Endodermal cell (in vitro differentiated cells): Measurements from ENCODE around the gene NPIPB8. TPM values are rescaled to one million over a fixed set of nuclear protein-coding genes. Genes with fewer than 3 reads are reported as not detected.
"Not testable (repeated sequence)": the region's sequence is repeated elsewhere in the genome, so short reads cannot be mapped to it uniquely, and the experiment has no call there.

ENCODE experiments used
- DNase-seq: peaks from one replicate; pipeline ENCODE4 v3.0.0-alpha.2; 2017
- H3K27ac ChIP-seq: 2 replicates; pipeline ENCODE4 v1.5.1; 2013; ENCODE audit warnings: mild to moderate bottlenecking, low read depth, low read length, moderate library complexity
- H3K27me3 ChIP-seq: 2 replicates; pipeline ENCODE4 v1.6.1; 2013; ENCODE audit warnings: mild to moderate bottlenecking, low read length, moderate library complexity; ENCODE audit not compliant: insufficient read depth, control insufficient read depth, poor library complexity, severe bottlenecking
- H3K36me3 ChIP-seq: 2 replicates; pipeline ENCODE4 v1.7.0; 2013; ENCODE audit warnings: mild to moderate bottlenecking, low read length, moderate library complexity; ENCODE audit not compliant: control insufficient read depth, insufficient read depth
- H3K4me1 ChIP-seq: one replicate; pipeline ENCODE4 v1.7.0; 2013; ENCODE audit warnings: low read length; ENCODE audit not compliant: control insufficient read depth, insufficient read depth
- H3K4me3 ChIP-seq: 2 replicates; pipeline ENCODE4 v1.5.1; 2013; ENCODE audit warnings: mild to moderate bottlenecking, low read length, moderate library complexity
- H3K9ac ChIP-seq: 2 replicates; pipeline ENCODE4 v1.6.1; 2013; ENCODE audit warnings: mild to moderate bottlenecking, low read length, moderate library complexity; ENCODE audit not compliant: poor library complexity, severe bottlenecking; ENCODE audit errors: extremely low read depth
- H3K9me3 ChIP-seq: 2 replicates; pipeline ENCODE4 v1.6.1; 2013; ENCODE audit warnings: mild to moderate bottlenecking, low read length, moderate library complexity; ENCODE audit not compliant: control insufficient read depth
- H3K27ac Mint-ChIP-seq: 2 replicates; pipeline ENCODE4 v1.8.0; 2020; ENCODE audit warnings: mixed read lengths
- H3K27me3 Mint-ChIP-seq: 2 replicates; pipeline ENCODE4 v1.8.0; 2021; ENCODE audit warnings: mild to moderate bottlenecking, mixed read lengths; ENCODE audit not compliant: insufficient read depth
- H3K36me3 Mint-ChIP-seq: 2 replicates; pipeline ENCODE4 v1.8.0; 2020; ENCODE audit warnings: low read depth, mixed read lengths
- H3K4me1 Mint-ChIP-seq: 2 replicates; pipeline ENCODE4 v1.8.0; 2020; ENCODE audit warnings: mixed read lengths
- H3K4me3 Mint-ChIP-seq: 2 replicates; pipeline ENCODE4 v1.8.0; 2020; ENCODE audit warnings: mild to moderate bottlenecking, moderate library complexity, mixed read lengths
- H3K9me3 Mint-ChIP-seq: 2 replicates; pipeline ENCODE4 v1.8.0; 2020; ENCODE audit warnings: mild to moderate bottlenecking, mixed read lengths
- CTCF ChIP-seq: fragments of 200-600 bp; sonication (generic); conservative IDR thresholded peaks from 2 replicates; pipeline ENCODE4 v1.5.0; 2021; ENCODE audit warnings: antibody characterized with exemption, mild to moderate bottlenecking
- WGBS, 2 experiments: methylation state at CpG; one replicate each; pipeline versions ENCODE4 v1.1.5 to v1.1.7; 2013; ENCODE audit warnings: missing lambda C conversion rate in 2 of 2, mixed read lengths in 1 of 2; ENCODE audit not compliant: insufficient coverage in 1 of 2, insufficient read length in 1 of 2; 5-methylcytosine and 5-hydroxymethylcytosine counted together
- total RNA-seq, 2 donors: library from RNA; stranded (reverse); fragmentation: NEBNext Ultra II Directional in 1 of 2; extraction: Animal tissue kit (Norgen Biotek cat#: 25700) in 1 of 2; gene quantifications; 2 replicates in 1 of 2; 3 replicates in 1 of 2; pipeline ENCODE4 v1.2.1, GENCODE V29; 2021

NPIPB8 gene
- total RNA-seq, 2 donors from 2014 or later = 0.35 TPM; not detected in 1

DNA sequence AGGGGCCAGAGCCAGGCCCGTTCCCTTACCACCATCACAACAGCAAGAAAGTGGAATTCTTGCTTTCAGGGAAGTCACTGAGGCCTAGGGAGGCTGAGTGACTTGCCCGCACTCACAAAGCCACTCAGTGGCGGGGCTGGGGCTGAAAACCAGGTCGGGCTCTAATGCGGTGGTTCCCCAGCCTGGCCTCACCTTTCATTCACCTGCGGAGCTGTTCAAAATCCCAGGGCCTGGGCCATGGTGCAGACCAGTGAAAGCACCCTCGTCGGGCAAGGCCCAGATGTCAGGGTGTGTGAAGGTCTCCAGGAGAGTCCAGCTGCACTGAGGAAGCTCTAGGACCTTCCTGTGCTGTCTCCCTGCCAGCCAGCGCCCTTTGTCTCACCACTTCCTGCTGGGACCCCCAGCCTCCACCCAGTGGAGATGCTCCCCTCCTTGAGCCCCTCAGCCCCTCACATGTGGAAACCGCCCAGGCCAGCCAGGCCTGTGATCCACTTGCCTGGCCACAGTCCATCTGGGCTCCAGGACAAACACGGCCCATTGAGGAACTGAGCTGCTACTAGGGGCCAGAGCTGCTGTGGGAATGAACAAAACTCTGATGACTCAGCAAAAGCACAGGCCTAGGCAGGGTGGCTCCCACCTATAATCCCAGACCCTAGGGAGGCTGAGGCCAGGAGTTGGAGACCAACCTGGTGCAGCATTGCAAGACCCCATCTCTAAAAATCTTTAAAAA, 28.8 kb upstream of the NPIPB8 start:
- DNase-seq = peak; percentile 31
- H3K4me1 ChIP-seq, H3K4me1 Mint-ChIP-seq, H3K36me3 ChIP-seq, H3K9me3 ChIP-seq, H3K27ac ChIP-seq, H3K27ac Mint-ChIP-seq, H3K27me3 Mint-ChIP-seq, H3K9me3 Mint-ChIP-seq, H3K9ac ChIP-seq, H3K4me3 ChIP-seq, H3K36me3 Mint-ChIP-seq, H3K27me3 ChIP-seq: not testable (repeated sequence)
- WGBS, 2 experiments = 93 to 100% methylated on average over 3 to 10 of the region's 11 CpGs
- H3K4me3 Mint-ChIP-seq = peak overlapping the region; percentile 19

DNA sequence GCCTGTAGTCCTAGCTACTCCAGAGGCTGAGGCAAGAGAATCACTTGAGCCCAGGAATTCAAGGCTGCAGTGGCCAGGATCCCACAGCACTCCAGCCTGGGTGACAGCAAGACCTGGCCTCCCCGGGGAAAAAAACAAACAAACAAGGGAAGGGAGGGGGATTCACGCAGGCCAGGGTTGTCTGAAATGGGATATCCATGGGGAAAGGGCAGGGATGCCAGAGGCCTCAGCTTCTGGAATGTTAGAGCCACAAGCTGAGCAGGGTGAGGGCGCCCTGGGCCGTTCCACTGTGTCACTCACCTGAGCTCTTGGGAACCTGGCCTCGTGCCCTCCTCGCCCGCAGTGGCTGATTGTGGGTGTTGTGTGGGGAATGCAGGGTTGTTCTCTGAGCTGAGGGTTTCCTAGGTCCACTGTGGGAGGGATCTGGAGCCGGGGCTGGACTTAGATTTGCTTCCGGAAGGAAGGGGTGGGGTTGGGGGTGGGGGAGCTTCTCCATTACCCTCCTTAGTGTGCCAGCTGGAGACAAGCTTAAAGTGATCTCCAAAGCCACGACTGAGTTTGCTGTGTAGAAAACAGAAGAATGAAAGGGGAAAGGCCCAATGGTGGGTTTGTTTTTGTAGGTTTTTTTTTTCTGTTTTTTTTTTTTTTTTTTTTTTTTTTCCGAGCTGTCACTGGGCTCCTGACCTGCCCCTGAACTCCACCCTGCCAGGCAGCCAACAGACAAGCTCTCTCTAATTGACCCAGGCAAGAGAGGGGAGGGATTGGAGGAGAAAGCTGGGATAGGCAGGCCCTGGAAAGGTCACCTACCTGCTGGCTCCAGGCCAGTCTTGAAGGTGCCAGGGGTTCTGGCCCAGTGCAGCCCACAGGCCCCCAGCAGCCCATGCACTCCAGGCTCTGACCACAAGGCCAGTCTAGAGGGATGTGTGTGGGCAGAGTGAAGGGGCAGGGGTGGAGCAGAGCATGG, 28.0 kb upstream of the NPIPB8 start, which contains the start of gene SULT1A1:
Gene SULT1A1, minus strand, starts transcription at position 414 of the 964 bp plus-strand sequence. CDS start 1,189 bp downstream, outside the sequence.
- Mint-ChIP-seq H3K27ac (no peak within 1 kb of the TSS), H3K4me1 (no peaks in the 10 kb centered on the region), H3K36me3 (no peaks in the 10 kb centered on the region), H3K4me3 (peak within 1 kb of the TSS; percentile 19), H3K27me3 (no peaks in the 10 kb centered on the region), H3K9me3 (no peaks in the 10 kb centered on the region)
- WGBS, 2 experiments = 72 to 81% methylated on average over 4 to 10 of the region's 11 CpGs
- no peaks in the 10 kb centered on the region for H3K9me3 ChIP-seq
- H3K27me3 ChIP-seq = no peaks in the 10 kb centered on the region
- DNase-seq = peak; percentile 68
- no peak within 1 kb of the TSS for H3K9ac ChIP-seq
- H3K4me1 ChIP-seq = no peaks in the 10 kb centered on the region
- no peak within 1 kb of the TSS for H3K27ac ChIP-seq
- H3K36me3 ChIP-seq = no peaks in the 10 kb centered on the region
- no peak for TF ChIP-seq CTCF
- H3K4me3 ChIP-seq = no peak within 1 kb of the TSS

DNA sequence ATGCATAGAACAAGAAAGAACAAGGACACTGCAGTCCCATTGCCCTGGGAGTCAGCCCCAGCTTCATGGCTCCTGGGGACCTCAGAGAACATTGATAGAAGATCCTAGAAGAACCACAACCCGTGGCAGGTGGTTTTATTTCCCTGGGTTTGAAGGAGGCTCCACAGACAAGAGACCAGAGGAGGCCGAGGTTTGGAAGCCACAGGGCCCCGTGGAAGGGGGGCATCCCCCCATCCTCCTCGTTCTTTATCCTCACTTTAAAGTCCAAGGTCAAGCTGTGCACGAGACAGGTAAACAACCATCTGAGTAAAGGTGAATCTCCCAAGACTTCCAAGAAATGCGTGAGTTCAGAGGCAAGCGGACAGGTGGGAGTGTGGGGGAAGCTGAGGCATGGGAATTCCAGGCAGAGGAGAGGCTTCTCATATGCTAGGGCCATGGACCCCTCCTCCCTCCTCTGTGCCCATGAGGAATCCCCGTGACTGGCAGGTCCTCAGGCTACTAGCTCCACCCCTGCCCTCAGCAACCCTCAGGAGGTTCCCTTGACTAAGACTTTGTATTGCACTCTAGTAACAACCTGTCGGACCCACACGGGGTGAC, 27.2 kb upstream of the NPIPB8 start:
- H3K9ac ChIP-seq = no peak overlapping the region
- TF ChIP-seq CTCF = no peak
- H3K9me3 ChIP-seq = no peaks in the 10 kb centered on the region
- H3K4me1 ChIP-seq = no peaks in the 10 kb centered on the region
- H3K4me3 ChIP-seq = no peak overlapping the region
- Mint-ChIP-seq H3K4me3 (no peak overlapping the region), H3K36me3 (no peaks in the 10 kb centered on the region), H3K27ac (no peak overlapping the region), H3K9me3 (no peaks in the 10 kb centered on the region), H3K4me1 (no peaks in the 10 kb centered on the region), H3K27me3 (peaks cover 3% of the 10 kb centered on the region)
- H3K27ac ChIP-seq = no peak overlapping the region
- peak; percentile 56 for DNase-seq
- 84 to 90% methylated on average over 6 to 10 of the region's 10 CpGs for WGBS, 2 experiments
- H3K27me3 ChIP-seq = no peaks in the 10 kb centered on the region
- no peaks in the 10 kb centered on the region for H3K36me3 ChIP-seq

- not testable (repeated sequence) for H3K9me3 Mint-ChIP-seq, H3K27me3 ChIP-seq, H3K36me3 Mint-ChIP-seq, H3K4me3 ChIP-seq, H3K4me1 Mint-ChIP-seq, H3K9me3 ChIP-seq, H3K9ac ChIP-seq, H3K4me3 Mint-ChIP-seq, DNase-seq, H3K27me3 Mint-ChIP-seq, H3K27ac Mint-ChIP-seq, H3K4me1 ChIP-seq, H3K27ac ChIP-seq, H3K36me3 ChIP-seq
- no CpG with 5 or more reads among the region's 17 CpGs for WGBS, 2 experiments
Measured at GRCh38 chr16:28612359-28613280, 25.2 kb upstream of the NPIPB8 start.

DNA sequence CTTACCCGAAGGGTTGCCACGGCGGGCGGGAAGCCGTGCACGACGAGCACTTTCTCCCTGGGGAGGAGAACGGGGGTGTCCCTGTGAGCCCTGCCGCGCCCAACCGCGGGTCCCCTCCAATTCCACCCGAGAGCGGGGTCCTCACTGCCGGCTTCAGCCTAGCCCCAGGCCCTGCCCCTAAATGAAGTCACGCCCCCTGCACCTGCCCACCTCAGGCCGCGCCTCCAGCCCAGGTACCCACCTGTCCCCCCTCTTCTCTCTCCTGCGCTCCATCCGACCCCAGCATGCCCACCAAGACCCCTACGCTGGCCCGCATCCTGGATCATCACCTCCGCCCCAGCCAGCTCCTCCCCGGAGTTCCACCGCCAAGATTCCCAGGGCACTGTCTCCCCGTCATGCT, 24.0 kb upstream of the NPIPB8 start:
- WGBS, 2 experiments = no CpG with 5 or more reads among the region's 26 CpGs

More for the DNA sequence above, 24.0 kb upstream of the NPIPB8 start:
- H3K27me3 ChIP-seq, H3K4me1 ChIP-seq, H3K36me3 ChIP-seq, H3K9me3 Mint-ChIP-seq, H3K4me1 Mint-ChIP-seq, H3K27ac Mint-ChIP-seq, H3K9ac ChIP-seq, H3K27me3 Mint-ChIP-seq, H3K4me3 Mint-ChIP-seq, H3K4me3 ChIP-seq, H3K36me3 Mint-ChIP-seq, H3K27ac ChIP-seq, H3K9me3 ChIP-seq: not testable (repeated sequence)
- DNase-seq = peak; percentile 63
